ENCODE results near the gene UBE2J2. TPM values are rescaled to one million over a fixed set of nuclear protein-coding genes. Genes with fewer than 3 reads are reported as not detected.

The UBE2J2 gene
- total and polyA plus RNA-seq, 2 of the 13 experiments (the other 11 are each of a cell fraction or from before 2014, with no cell fraction given), result 25.4 to 29.4 TPM

GRCh38 chr1:1281533-1282321 is 8.1 kb upstream of the UBE2J2 start (continued):
- no peak for TF ChIP-seq NCOA5 (CRISPR knock-in tag; IDR thresholded peaks at IDR 0.05)
- no peak for TF ChIP-seq SMC3 (IDR thresholded peaks at IDR 0.05; ENCODE audit: low read length)
- TF ChIP-seq TFAP4 (IDR thresholded peaks at IDR 0.05; ENCODE audit: borderline replicate concordance, low read depth), result peak; percentile 50; the same call in 1 of the 2 replicates
- no peak for TF ChIP-seq SP2 (CRISPR knock-in tag; IDR thresholded peaks at IDR 0.05)
- TF ChIP-seq ZNF83 (CRISPR knock-in tag; IDR thresholded peaks at IDR 0.05; ENCODE audit: borderline replicate concordance), result no peak
- no peak for TF ChIP-seq RFX1 (IDR thresholded peaks at IDR 0.05)
- TF ChIP-seq ELF3 (CRISPR knock-in tag; IDR thresholded peaks at IDR 0.05), result peak; percentile 54
- no peak for TF ChIP-seq ZHX1 (CRISPR knock-in tag; IDR thresholded peaks at IDR 0.05; ENCODE audit: low read depth)
- TF ChIP-seq HCFC1 (IDR thresholded peaks at IDR 0.05; ENCODE audit: low read depth, low read length), result no peak
- no peak for TF ChIP-seq ZNF33B (CRISPR knock-in tag; IDR thresholded peaks at IDR 0.05)
- no peak for TF ChIP-seq CEBPB (IDR thresholded peaks at IDR 0.05; ENCODE audit: borderline replicate concordance, low read depth, low read length)
- TF ChIP-seq SETDB1 (CRISPR knock-in tag; IDR thresholded peaks at IDR 0.05; ENCODE audit: borderline replicate concordance), result no peak
- peak; percentile 92 for TF ChIP-seq ZNF263 (CRISPR knock-in tag; IDR thresholded peaks at IDR 0.05)
- no peak for TF ChIP-seq CCDC6 (CRISPR knock-in tag; IDR thresholded peaks at IDR 0.05)
- TF ChIP-seq ZNF547 (CRISPR knock-in tag; IDR thresholded peaks at IDR 0.05), result 0 out of 2 replicates have a peak, but pooled peaks have one; percentile 29
- TF ChIP-seq ZBTB7A (CRISPR knock-in tag; IDR thresholded peaks at IDR 0.05), result no peak; the same call in 1 of the 2 replicates
- TF ChIP-seq ZFP91 (CRISPR knock-in tag; IDR thresholded peaks at IDR 0.05; ENCODE audit: borderline replicate concordance), result peak; percentile 92
- TF ChIP-seq FIP1L1 (IDR thresholded peaks at IDR 0.05; ENCODE audit: borderline replicate concordance, insufficient read depth, low read depth, low read length), result no peak
- no peak for TF ChIP-seq MYNN (CRISPR knock-in tag; IDR thresholded peaks at IDR 0.05; ENCODE audit: low read depth)
- TF ChIP-seq HINFP (CRISPR knock-in tag; IDR thresholded peaks at IDR 0.05; ENCODE audit: low read depth), result no peak
- no peak for TF ChIP-seq EHMT2 (IDR thresholded peaks at IDR 0.05; ENCODE audit: borderline replicate concordance, low read depth, low read length)
- TF ChIP-seq NCOR1 (IDR thresholded peaks at IDR 0.05; ENCODE audit: borderline replicate concordance, low read length), result peak; percentile 47
- no peak for TF ChIP-seq SIN3B (IDR thresholded peaks at IDR 0.05; ENCODE audit: low read length)
- peak; percentile 33; the same call in 1 of the 2 replicates for TF ChIP-seq BCL6 (CRISPR knock-in tag; IDR thresholded peaks at IDR 0.05)
- TF ChIP-seq NR2C2 (CRISPR knock-in tag; IDR thresholded peaks at IDR 0.05; ENCODE audit: borderline replicate concordance), result peak; percentile 68

All from HepG2 (cell line).